ENCODE data around the gene RPH3AL. TPM values are rescaled to one million over a fixed set of nuclear protein-coding genes. Genes with fewer than 3 reads are reported as not detected.
"Not testable (repeated sequence)": the region's sequence is repeated elsewhere in the genome, so short reads cannot be mapped to it uniquely, and the experiment has no call there.

Gene RPH3AL
- total and polyA plus RNA-seq, 12 donors: 3.6 to 11.1 (median 6.0) TPM

DNA sequence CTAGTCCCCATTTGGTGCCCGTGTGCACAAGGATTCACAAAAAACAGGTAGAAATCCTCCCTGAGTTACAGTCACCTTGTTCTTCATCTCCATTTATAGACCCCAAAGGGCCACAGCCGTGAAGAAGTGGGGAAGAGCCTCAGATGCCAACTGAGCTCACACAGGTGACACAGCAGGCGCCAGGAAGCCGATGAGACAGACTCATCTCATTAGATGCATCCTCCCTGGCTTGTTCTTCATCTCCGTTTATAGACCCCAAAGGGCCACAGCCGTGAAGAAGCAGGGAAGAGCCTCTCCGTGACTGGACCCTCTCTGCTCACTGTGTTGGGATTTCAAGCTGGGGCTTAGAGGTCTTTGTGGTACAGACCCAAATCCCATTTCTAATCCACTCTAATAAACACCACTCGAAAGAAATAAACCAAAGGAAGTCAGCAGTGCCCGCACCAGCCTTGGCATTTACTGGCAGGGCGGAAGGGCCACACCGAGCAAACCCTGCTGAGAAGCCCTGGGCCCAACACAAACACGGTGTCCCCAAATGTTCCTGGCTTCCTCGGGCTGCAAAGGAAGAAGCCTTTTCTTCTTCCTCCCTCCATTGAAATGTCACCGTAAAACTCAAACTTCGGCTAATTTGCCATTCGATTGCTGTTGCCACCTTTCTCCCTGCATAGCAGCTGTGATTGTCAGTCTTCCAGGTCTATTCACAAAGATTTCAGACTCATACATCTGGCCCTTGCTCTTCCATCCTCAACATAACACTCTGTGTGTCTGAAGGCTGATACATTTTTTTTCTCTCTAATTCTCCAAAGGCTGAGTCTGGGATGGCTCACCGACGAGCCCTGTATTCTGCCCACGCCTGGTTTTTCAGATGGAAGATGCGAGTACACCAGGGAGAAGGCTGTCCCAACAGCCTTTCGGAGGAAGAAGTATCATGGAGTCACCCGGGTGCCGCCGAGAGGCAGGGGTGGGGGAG is 126.2 kb downstream of the RPH3AL start:
- no peaks in the 10 kb centered on the region for H3K9me3 ChIP-seq
- 77 to 82% methylated on average over 24 of the region's 24 CpGs for WGBS, 2 donors
- H3K4me1 ChIP-seq: peaks cover 0 to 35% (median 9%) of the 10 kb centered on the region in 9 donors
- no peak overlapping the region for H3K4me3 ChIP-seq
- H3K27me3 ChIP-seq: no peaks in the 10 kb centered on the region
- DNase-seq (no peak), ATAC-seq (peak in 1 of 8 donors; percentile 29)
- peak overlapping the region in 5 of 10 donors; percentile 19 to 75 (median 47) for H3K27ac ChIP-seq
- H3K36me3 ChIP-seq: no peaks in the 10 kb centered on the region
- intact Hi-C loops (cut with DNase I): no loop called here
- TF ChIP-seq, protein P1, sequence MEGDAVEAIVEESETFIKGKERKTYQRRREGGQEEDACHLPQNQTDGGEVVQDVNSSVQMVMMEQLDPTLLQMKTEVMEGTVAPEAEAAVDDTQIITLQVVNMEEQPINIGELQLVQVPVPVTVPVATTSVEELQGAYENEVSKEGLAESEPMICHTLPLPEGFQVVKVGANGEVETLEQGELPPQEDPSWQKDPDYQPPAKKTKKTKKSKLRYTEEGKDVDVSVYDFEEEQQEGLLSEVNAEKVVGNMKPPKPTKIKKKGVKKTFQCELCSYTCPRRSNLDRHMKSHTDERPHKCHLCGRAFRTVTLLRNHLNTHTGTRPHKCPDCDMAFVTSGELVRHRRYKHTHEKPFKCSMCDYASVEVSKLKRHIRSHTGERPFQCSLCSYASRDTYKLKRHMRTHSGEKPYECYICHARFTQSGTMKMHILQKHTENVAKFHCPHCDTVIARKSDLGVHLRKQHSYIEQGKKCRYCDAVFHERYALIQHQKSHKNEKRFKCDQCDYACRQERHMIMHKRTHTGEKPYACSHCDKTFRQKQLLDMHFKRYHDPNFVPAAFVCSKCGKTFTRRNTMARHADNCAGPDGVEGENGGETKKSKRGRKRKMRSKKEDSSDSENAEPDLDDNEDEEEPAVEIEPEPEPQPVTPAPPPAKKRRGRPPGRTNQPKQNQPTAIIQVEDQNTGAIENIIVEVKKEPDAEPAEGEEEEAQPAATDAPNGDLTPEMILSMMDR (IDR thresholded peaks at IDR 0.05): no peak

DNA sequence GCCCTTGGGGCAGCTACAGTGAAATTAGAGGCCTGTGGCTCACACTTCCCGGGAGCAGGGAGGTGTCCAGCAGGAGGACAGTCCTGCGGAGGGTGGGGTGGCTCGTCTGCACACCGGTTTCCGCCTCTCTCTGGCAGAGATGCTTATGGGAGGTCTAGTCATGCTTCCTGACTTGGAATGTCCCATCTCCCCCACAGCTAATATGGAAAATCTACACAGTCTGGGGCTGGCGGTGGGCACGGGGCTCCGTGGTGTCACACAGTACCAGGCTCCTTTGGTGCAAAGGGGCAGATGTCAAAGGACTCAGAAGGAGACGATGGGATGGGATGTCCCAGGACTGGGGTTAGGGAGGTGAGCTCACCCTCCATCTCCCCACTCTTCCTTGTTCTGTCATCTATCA is 127.1 kb downstream of the RPH3AL start:
- no peak overlapping the region for H3K27ac ChIP-seq
- ATAC-seq (no peak), DNase-seq (no peak)
- no peaks in the 10 kb centered on the region for H3K36me3 ChIP-seq
- H3K4me3 ChIP-seq: no peak overlapping the region
- H3K27me3 ChIP-seq: no peaks in the 10 kb centered on the region
- TF ChIP-seq, protein P1 (IDR thresholded peaks at IDR 0.05): no peak
- peaks cover 0 to 35% (median 9%) of the 10 kb centered on the region in 9 donors for H3K4me1 ChIP-seq
- intact Hi-C loops (cut with DNase I): no loop called here
- WGBS, 2 donors: 71 to 74% methylated on average over 9 of the region's 9 CpGs
- no peaks in the 10 kb centered on the region for H3K9me3 ChIP-seq

- H3K27me3 ChIP-seq; ATAC-seq; H3K4me3 ChIP-seq; intact Hi-C loops (cut with DNase I); H3K27ac ChIP-seq; H3K36me3 ChIP-seq; H3K9me3 ChIP-seq; DNase-seq: not testable (repeated sequence)
- H3K4me1 ChIP-seq: peaks cover 0 to 30% (median 7%) of the 10 kb centered on the region in 9 donors
- 93 to 98% methylated on average over 2 of the region's 2 CpGs for WGBS, 2 donors
Measured at GRCh38 chr17:224576-224975, 128.0 kb downstream of the RPH3AL start.

DNA sequence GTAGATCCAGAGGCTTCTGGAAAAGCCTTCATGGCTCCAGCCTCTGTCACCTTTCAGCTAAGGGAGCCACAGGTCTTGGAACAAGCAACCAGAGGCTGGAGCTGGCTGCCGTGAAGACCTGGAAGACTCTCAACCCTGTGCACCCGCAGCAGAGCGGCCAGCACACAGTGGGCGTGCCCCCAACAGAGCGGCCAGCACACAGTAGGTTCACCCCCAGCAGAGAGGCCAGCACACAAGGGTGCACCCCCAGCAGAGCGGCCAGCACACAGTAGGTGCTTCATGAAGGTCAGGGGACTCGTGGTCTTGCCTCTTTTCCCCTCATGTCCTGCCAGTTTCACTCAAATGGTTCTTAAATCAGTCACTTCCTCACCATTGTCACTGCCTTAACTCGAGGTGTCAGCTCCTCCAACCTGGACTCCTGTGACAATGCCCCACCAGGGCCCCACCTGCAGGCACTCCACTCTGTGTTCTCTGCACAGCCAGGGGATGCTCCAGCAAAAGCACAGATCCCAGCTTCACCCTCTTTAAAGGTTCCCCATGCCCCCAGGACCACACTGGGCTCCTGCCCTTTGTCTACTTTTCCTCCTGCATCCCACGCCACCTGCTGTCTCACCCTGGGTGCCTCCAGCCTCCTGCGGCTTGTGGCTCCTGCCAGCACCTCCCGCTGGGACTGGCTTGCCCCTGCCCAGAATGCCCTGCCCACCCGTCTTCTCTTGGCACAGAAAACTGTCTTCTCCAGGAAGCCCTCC is 128.7 kb downstream of the RPH3AL start:
- no peaks in the 10 kb centered on the region for H3K9me3 ChIP-seq
- H3K36me3 ChIP-seq: no peaks in the 10 kb centered on the region
- peaks cover 0 to 26% (median 0%) of the 10 kb centered on the region in 9 donors for H3K4me1 ChIP-seq
- H3K4me3 ChIP-seq: no peak overlapping the region
- DNase-seq (no peak), ATAC-seq (peak in 1 of 8 donors; percentile 56)
- intact Hi-C loops (cut with DNase I): no loop called here
- no peak overlapping the region for H3K27ac ChIP-seq
- TF ChIP-seq, protein P1 (IDR thresholded peaks at IDR 0.05): no peak
- WGBS, 2 donors: 79 to 87% methylated on average over 12 of the region's 12 CpGs
- no peaks in the 10 kb centered on the region for H3K27me3 ChIP-seq

Data from heart right ventricle (tissue), 16 donors.